D721Med (cell line): ENCODE measurements around the gene ZNF391.
"Not testable (repeated sequence)": the region's sequence is repeated elsewhere in the genome, so short reads cannot be mapped to it uniquely, and the experiment has no call there.

ENCODE experiments used
- DNase-seq: peaks from one replicate; pipeline ENCODE4 v3.0.0; 2011; ENCODE audit warnings: low spot score; ENCODE audit not compliant: insufficient read length
- FAIRE-seq: peaks from 2 replicates; lab custom pipeline; 2011; peaks lifted over from hg19 to GRCh38; lab: Jason Lieb, UNC
- TF ChIP-seq, protein P1 (sequence below): IDR thresholded peaks from 2 replicates; pipeline ENCODE4 v1.5.1; 2012; ENCODE audit warnings: mild to moderate bottlenecking, control low read depth; ENCODE audit not compliant: insufficient read depth; ENCODE audit errors: missing control alignments

Gene ZNF391

DNA sequence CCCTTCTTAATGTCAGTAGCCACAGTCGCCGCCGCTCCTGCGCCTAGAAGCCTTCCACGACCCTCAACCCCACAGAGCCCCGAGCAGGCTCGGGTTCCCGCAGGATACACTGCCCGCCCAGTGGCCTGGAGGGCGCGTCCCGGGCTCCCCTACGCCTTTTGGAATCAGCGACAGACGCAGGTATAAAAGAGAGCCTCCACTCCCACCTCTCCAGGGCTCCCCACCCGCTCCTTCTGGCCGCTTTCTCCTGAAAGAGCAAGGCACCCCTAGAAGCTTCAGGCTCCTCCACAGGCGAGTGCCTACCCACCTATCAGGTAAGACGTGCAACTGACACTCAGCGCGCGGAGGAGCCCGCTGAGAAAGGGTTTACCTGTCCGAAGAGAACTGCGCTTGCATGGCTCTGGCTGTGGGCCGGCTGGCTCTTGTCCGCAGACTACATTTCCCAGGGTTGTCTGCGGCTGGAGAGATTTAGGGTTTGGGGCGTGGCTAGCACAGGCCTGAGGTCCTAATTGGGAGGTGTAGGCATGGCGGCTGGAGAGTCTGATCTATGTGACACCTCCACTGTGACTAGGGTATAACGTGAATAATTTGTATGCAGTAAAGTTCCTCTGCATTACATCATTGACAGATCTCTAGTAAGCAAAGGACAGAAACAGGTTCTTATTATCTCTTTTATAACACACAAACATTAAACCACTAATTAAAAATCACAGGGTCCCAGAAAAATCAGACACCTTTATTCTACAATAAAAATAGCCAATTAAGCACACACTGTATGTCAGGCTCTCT is 13.5 kb upstream of the ZNF391 start:
- TF ChIP-seq, protein P1, sequence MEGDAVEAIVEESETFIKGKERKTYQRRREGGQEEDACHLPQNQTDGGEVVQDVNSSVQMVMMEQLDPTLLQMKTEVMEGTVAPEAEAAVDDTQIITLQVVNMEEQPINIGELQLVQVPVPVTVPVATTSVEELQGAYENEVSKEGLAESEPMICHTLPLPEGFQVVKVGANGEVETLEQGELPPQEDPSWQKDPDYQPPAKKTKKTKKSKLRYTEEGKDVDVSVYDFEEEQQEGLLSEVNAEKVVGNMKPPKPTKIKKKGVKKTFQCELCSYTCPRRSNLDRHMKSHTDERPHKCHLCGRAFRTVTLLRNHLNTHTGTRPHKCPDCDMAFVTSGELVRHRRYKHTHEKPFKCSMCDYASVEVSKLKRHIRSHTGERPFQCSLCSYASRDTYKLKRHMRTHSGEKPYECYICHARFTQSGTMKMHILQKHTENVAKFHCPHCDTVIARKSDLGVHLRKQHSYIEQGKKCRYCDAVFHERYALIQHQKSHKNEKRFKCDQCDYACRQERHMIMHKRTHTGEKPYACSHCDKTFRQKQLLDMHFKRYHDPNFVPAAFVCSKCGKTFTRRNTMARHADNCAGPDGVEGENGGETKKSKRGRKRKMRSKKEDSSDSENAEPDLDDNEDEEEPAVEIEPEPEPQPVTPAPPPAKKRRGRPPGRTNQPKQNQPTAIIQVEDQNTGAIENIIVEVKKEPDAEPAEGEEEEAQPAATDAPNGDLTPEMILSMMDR = no peak
- FAIRE-seq (peak; percentile 11), DNase-seq (peak; percentile 41)

DNA sequence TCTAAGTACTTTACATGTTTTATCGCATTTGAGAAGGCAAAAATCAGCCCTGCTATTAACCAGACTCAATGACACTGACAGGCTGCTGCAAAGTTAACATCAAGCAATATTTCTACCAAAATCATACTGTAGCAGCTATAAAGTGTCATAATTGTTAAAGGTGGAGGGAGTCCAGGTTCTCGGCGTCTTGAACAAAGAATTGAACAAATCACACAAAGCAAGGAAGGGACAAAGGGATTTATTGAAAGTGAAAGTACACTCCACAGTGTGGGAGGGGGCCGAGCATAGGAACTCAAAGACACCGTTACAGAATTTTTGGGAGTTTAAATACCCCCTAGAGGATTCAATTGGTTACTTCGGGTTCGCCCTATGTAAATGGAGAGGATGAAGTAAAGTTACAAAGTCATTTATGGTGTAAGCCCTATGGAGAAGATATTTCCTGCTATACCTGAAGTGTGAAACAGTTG is 12.9 kb upstream of the ZNF391 start:
- TF ChIP-seq, protein P1 = no peak
- DNase-seq = no peak
- FAIRE-seq = no peak

DNA sequence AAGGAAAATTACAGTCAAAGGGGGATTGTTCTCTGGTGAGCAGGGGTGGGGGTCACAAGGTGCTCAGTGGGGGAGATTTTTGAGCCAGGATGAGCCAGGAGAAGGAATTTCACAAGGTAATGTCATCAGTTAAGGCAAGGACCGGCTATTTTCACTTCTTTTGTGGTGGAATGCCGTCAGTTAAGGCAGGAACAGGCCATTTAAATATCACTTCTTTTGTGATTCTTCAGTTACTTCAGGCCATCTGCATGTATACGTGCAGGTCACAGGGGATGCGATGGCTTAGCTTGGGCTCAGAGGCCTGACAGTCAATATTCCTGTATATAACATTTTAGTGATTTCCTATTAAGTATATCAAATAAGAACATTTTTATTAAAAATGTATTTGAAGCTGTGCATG is 10.2 kb upstream of the ZNF391 start:
- not testable (repeated sequence) for DNase-seq, FAIRE-seq

DNA sequence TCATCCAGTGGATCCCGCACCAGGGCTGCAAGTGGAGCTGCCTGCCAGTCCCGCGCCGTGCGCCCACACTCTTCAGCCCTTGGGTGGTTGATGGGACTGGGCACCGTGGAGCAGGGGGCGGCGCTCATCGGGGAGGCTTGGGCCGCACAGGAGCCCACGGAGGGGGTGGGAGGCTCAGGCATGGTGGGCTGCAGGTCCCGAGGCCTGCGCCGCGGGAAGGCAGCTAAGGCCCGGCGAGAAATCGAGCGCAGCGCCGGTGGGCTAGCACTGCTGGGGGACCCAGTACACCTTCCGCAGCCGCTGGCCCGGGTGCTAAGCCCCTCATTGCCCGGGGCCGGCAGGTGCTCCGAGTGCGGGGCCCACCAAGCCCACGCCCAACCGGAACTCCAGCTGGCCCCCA is 7.6 kb upstream of the ZNF391 start:
- FAIRE-seq, DNase-seq: not testable (repeated sequence)

DNA sequence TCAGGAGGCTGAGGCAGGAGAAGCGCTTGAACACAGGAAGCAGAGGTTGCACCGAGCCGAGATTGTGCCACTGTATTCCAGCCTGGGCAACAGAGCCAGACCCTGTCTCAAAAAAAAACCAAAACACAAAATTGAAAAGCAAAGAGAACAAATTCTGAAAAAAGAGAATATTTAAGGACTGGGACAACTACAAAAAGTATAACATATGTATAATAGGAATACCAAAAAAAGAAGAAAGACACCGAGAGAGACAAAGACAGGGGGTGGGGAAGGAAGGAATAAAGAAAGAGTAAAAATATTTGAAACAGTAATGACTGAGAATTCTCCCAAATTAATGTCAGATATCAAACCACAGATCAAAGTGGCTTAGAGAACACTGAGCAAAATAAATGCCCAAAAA is 5.5 kb upstream of the ZNF391 start:
- TF ChIP-seq, protein P1 = no peak
- FAIRE-seq = no peak
- no peak for DNase-seq

DNA sequence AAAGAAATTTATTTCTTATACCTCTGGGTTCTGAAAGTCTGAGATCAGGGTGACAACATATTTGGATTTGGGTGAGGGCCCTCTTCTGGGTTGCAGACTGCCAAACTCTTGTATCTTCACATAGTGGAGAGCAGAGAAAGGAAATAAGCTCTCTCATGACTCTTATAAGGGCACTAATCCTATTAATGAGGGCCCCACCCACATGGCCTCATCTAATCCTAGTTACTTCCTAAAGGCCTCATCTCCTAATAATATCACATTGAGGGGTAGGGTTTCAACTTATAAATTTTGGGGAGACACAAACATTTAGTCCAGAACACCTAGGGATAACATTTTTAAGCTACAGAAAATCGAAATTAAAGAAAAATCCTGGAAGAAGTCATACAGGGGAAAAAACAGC is 5.1 kb upstream of the ZNF391 start:
- DNase-seq (no peak), FAIRE-seq (no peak)
- TF ChIP-seq, protein P1 = no peak

DNA sequence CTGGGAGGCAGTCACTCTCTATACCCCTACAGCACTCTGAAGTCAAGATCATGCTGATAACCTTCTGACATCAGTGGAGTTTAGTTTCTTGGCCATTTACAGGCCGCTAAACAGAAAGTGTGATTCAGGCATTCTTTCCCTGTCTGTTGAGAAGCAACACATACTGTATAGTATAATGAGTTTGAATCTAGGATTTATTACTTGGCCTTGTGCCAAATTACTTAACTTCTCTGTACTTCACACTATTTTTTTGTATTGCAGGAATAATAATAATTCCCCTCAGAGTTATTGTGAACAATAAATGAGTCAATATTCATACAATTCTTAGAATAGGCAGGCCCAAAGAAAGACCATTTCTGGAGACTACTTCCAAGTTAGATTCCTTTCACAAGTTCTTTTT is 4.1 kb downstream of the ZNF391 start:
- no peak for FAIRE-seq
- no peak for DNase-seq
- TF ChIP-seq, protein P1 = no peak

DNA sequence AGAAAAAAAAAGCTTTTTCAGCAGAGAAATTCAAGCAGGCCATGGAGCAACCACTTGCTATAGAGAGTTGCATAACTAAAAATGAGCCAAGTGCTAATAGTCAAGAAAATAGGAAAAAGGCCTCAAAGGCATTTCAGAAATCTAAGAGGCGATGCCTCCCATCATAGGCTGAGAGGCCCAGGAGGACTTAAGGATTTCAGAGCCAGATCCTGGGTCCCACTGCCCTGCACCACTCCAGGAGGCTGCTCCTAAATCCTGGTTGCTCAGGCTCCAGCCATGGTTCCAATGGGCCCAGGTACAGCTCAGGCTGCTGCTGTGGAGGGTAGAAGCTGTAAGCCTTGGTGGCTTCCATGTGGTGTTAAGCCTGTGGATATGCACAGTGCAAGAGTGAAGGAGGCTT is 5.5 kb downstream of the ZNF391 start:
- no peak for DNase-seq
- FAIRE-seq = no peak
- TF ChIP-seq, protein P1 = no peak
